ENCODE data around the gene PFKFB2.

Gene PFKFB2

GRCh38 chr1:207050480-207051190 is 2.4 kb upstream of the PFKFB2 start:
- Histone ChIP-seq H3K4me3 (ENCODE audit: low read depth, low read length) (peak overlapping the region; percentile 95), H3K4me1 (peaks cover 6% of the 10 kb centered on the region), H3K36me3 (peaks cover 17% of the 10 kb centered on the region), H3K9me3 (no peaks in the 10 kb centered on the region), H3K27me3 (peaks cover 12% of the 10 kb centered on the region)
- peak; percentile 94 for DNase-seq
- TF ChIP-seq, protein P1, sequence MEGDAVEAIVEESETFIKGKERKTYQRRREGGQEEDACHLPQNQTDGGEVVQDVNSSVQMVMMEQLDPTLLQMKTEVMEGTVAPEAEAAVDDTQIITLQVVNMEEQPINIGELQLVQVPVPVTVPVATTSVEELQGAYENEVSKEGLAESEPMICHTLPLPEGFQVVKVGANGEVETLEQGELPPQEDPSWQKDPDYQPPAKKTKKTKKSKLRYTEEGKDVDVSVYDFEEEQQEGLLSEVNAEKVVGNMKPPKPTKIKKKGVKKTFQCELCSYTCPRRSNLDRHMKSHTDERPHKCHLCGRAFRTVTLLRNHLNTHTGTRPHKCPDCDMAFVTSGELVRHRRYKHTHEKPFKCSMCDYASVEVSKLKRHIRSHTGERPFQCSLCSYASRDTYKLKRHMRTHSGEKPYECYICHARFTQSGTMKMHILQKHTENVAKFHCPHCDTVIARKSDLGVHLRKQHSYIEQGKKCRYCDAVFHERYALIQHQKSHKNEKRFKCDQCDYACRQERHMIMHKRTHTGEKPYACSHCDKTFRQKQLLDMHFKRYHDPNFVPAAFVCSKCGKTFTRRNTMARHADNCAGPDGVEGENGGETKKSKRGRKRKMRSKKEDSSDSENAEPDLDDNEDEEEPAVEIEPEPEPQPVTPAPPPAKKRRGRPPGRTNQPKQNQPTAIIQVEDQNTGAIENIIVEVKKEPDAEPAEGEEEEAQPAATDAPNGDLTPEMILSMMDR (IDR thresholded peaks at IDR 0.05; ENCODE audit: low read depth, low read length): no peak

DNA sequence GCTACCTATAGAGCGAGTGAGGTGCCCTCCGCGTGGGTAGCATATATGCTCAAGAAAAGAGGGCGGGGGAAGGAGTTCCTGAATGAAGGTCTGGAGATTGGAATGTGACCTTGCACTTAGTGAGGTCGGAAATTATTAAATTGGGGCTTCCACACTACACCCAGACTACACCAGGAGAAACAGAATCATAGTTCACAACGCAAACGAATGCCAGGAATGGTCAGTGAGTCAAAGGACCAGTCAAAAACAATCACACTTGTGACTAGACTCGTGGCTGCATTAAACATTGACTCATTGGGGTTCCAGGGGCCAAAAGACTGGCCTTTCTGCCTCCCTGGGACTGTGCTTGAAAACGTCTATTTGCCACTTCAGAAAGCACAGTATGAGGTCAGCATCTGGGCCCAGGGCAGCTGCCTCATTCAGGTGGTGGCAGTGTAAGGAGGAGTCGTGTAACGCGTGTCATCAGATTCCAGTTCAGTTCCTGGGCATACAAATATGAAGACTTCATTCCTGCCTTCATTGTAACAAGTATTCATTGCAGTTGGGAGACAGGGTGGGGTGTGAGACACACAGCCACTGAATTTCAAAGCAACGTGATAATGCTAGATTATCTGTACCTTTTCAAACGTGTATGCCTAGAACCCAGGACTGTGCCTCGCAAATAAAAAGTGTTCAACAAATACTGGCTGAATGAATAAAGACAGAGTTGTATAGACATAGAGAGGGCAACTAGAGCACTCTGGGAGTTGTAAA is 1.7 kb upstream of the PFKFB2 start, which contains the start of gene YOD1:
Gene YOD1 (minus strand): TSS at position 18 of the 753 bp plus-strand sequence. CDS start 178 bp downstream, outside the sequence.
- H3K36me3 ChIP-seq: peaks cover 17% of the 10 kb centered on the region
- peaks cover 19% of the 10 kb centered on the region for H3K27me3 ChIP-seq
- peaks cover 6% of the 10 kb centered on the region for H3K4me1 ChIP-seq
- peak within 1 kb of the TSS; percentile 95 for H3K4me3 ChIP-seq (ENCODE audit: low read depth, low read length)
- no peaks in the 10 kb centered on the region for H3K9me3 ChIP-seq
- TF ChIP-seq, protein P1 (IDR thresholded peaks at IDR 0.05; ENCODE audit: low read depth, low read length): no peak
- DNase-seq: no peak

- Histone ChIP-seq H3K4me3 (ENCODE audit: low read depth, low read length) (no peak overlapping the region), H3K4me1 (peaks cover 6% of the 10 kb centered on the region), H3K36me3 (peaks cover 2% of the 10 kb centered on the region), H3K9me3 (no peaks in the 10 kb centered on the region), H3K27me3 (peaks cover 43% of the 10 kb centered on the region)
- TF ChIP-seq, protein P1 (IDR thresholded peaks at IDR 0.05; ENCODE audit: low read depth, low read length): no peak
- no peak for DNase-seq
Observed at GRCh38 chr1:207054491-207054890, 1.4 kb downstream of the PFKFB2 start.

DNA sequence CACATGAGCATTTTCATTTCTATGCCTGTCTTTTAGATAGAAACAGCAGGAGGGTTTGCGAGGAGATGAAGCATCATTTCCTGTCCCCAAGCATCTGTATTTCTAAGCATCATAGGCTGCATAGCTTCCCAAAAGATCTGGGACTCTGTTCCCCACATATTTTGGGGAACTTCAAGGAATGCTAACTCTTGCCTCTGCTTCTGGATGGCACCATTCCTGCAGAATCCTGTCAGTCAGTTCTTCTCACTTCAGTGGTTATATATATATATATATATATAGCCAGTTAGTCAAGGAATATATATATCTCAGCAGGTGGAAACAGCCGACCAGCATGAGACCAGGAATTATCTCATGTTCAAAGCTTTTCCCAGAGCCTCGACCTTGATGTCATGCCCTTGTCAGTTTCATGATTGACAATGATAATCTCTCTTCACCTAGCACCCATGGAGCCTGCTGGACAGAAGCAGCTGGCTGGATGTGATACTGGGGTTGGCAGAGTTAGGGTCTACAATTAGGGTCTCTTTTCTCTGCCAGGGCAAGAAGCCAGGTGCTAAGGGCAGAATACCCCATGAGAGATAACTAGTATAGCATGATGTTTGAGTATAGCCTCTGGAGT is 2.4 kb downstream of the PFKFB2 start:
- no peaks in the 10 kb centered on the region for H3K9me3 ChIP-seq
- peaks cover 46% of the 10 kb centered on the region for H3K27me3 ChIP-seq
- H3K4me1 ChIP-seq: peaks cover 3% of the 10 kb centered on the region; the same call in 1 of the 2 replicates
- TF ChIP-seq, protein P1 (IDR thresholded peaks at IDR 0.05; ENCODE audit: low read depth, low read length): no peak
- H3K36me3 ChIP-seq: no peaks in the 10 kb centered on the region
- DNase-seq: no peak
- no peak overlapping the region for H3K4me3 ChIP-seq (ENCODE audit: low read depth, low read length)

DNA sequence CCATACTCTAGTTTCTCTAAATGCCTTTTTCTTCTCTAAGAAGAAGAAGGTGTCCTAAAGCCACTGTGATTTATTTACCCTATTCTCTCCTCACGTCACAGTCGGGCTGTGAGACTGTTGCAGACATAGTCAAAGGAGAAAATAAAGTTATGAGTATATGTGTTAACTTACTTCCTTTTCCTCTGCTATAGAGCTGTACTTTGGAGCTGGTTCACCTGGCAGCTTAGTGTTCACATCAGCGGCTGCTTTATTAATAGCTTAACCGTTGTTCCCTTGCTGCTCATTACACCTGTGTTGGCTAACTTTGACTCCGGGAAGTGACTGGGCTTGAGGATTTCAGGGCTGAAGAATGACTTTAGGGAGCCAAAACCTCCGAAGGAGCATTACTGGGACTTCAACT is 3.6 kb downstream of the PFKFB2 start:
- no peaks in the 10 kb centered on the region for H3K4me1 ChIP-seq
- no peaks in the 10 kb centered on the region for H3K36me3 ChIP-seq
- DNase-seq: no peak
- H3K4me3 ChIP-seq (ENCODE audit: low read depth, low read length): no peak overlapping the region
- TF ChIP-seq, protein P1 (IDR thresholded peaks at IDR 0.05; ENCODE audit: low read depth, low read length): no peak
- H3K9me3 ChIP-seq: no peaks in the 10 kb centered on the region
- H3K27me3 ChIP-seq: peaks cover 46% of the 10 kb centered on the region

Data from BE2C (cell line).